Activated B cell treated with CpG ODN at 0.5 μM for 24 hours (primary cell): Measurements from ENCODE around the gene EYS. TPM values are rescaled to one million over a fixed set of nuclear protein-coding genes. Genes with fewer than 3 reads are reported as not detected.

Source experiments
- ATAC-seq: fragments of 200-7000 bp; cut with Tn5 transposase; one replicate; pipeline ENCODE4 v1.10.0; 2021; ENCODE audit warnings: low read depth, mild to moderate bottlenecking, moderate library complexity
- CTCF ChIA-PET: fragments of 350-600 bp; sonication (Branson Sonifier 250); formaldehyde crosslinking; loops from one replicate; lab custom pipeline; 2021; ENCODE audit warnings: antibody characterized with exemption; lab: Charles Lee
- POLR2A ChIA-PET: fragments of 350-600 bp; sonication (Branson Sonifier 250); formaldehyde crosslinking; loops from one replicate; lab custom pipeline; 2021; ENCODE audit warnings: antibody characterized with exemption; lab: Charles Lee
- DNase-seq: peaks from one replicate; pipeline ENCODE4 v3.0.0; 2022
- H3K27ac Mint-ChIP-seq: one replicate; pipeline ENCODE4 v1.8.0; 2020; ENCODE audit warnings: mixed read lengths
- H3K27me3 Mint-ChIP-seq: one replicate; pipeline ENCODE4 v1.8.0; 2021; ENCODE audit warnings: mixed read lengths
- H3K36me3 Mint-ChIP-seq: one replicate; pipeline ENCODE4 v1.8.0; 2021; ENCODE audit warnings: low read depth, mixed read lengths
- H3K4me1 Mint-ChIP-seq: one replicate; pipeline ENCODE4 v1.8.0; 2021; ENCODE audit warnings: mixed read lengths
- H3K4me3 Mint-ChIP-seq: one replicate; pipeline ENCODE4 v1.8.0; 2020; ENCODE audit warnings: mild to moderate bottlenecking, mixed read lengths
- H3K9me3 Mint-ChIP-seq: one replicate; pipeline ENCODE4 v1.8.0; 2020; ENCODE audit warnings: mixed read lengths
- CTCF ChIP-seq: fragments of 200-600 bp; IDR thresholded peaks from one replicate; pipeline ENCODE4 v1.8.0; 2022; ENCODE audit warnings: antibody characterized with exemption, mild to moderate bottlenecking
- intact Hi-C: fragments of 100-400 bp; cut with micrococcal nuclease; formaldehyde crosslinking; loops from one replicate; pipeline ENCODE4 v1.15.1; 2024
- total RNA-seq: library from RNA; stranded (reverse); gene quantifications from 2 replicates; pipeline ENCODE4 v1.2.3, GENCODE V29; 2022

The EYS gene
- total RNA-seq, 1 donor from 2014 or later, result not detected

DNA sequence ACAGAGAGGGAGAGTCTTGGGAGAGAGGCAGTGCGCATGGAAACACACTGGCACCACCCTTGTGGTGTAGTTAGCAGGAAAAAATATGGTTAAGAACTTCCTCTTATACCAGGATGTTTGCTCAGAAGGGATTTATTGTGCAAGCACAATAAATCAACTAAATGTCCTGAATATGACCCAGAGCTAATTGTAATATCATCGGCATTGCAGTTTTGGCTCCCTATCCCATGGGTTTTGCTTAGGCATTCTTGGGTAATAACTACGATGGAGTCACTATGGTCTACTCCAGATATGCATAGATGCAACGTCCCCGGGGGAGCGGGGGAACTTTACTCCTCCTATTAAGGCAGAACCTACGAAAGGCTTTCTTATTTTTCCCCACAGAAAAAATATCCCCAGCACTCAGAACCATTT, 751.6 kb downstream of the EYS start:
- no peaks in the 10 kb centered on the region for H3K27me3 Mint-ChIP-seq
- DNase-seq, result no peak
- H3K4me1 Mint-ChIP-seq, result no peaks in the 10 kb centered on the region
- intact Hi-C loops, result no loop called here
- ChIA-PET CTCF (no interaction called here), POLR2A (no interaction called here)
- peaks cover 6% of the 10 kb centered on the region for H3K9me3 Mint-ChIP-seq
- no peak for ATAC-seq
- H3K4me3 Mint-ChIP-seq, result no peak overlapping the region
- TF ChIP-seq CTCF, result no peak
- H3K27ac Mint-ChIP-seq, result no peak overlapping the region
- no peaks in the 10 kb centered on the region for H3K36me3 Mint-ChIP-seq

DNA sequence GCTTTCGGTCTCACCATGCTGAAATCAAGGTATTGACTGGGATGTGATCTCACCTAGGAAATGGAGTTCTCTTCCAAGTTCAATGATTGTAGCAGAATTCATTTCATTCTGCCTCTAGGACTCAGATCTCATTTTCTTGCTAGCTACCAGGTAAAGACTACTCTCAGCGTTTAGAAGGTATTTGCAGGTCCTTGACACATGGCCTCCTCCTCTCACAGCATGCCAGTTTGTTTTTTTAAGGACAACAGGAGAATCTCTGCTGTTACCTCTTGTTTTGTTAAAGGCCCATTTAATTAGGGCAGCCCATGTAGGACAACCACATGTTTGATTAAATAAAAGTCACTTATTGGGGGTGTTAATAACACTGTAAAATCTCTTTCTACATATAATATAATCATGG, 757.8 kb downstream of the EYS start:
- ATAC-seq (no peak), DNase-seq (no peak)
- Mint-ChIP-seq H3K4me3 (no peak overlapping the region), H3K4me1 (no peaks in the 10 kb centered on the region), H3K9me3 (no peaks in the 10 kb centered on the region), H3K27me3 (no peaks in the 10 kb centered on the region), H3K36me3 (no peaks in the 10 kb centered on the region), H3K27ac (no peak overlapping the region)
- ChIA-PET CTCF (no interaction called here), POLR2A (no interaction called here)
- intact Hi-C loops, result no loop called here
- TF ChIP-seq CTCF, result no peak

DNA sequence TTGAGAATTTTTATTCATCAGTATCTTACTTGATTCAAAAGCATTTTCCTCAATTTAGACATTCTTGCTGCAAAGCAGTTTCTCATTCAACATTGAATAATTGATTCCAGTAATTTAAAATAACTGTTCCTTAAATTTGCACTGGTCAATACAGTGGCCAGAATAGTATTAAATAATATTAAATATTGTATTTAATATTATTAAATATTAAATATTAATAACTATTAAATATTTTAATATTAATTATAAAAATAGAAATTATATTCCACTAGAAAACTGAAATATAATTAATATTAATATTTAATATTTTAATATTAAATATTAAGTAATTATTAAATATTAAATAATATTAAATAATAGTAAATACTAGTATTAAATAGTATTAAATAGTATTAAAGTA, 758.8 kb downstream of the EYS start:
- intact Hi-C loops, result no loop called here
- CTCF ChIA-PET, result no interaction called here

GRCh38 chr6:64945450-64945849, 761.6 kb downstream of the EYS start:
- ATAC-seq (no peak), DNase-seq (no peak)
- H3K27me3 Mint-ChIP-seq, result no peaks in the 10 kb centered on the region
- ChIA-PET POLR2A (no interaction called here), CTCF (no interaction called here)
- H3K4me3 Mint-ChIP-seq, result no peak overlapping the region
- H3K4me1 Mint-ChIP-seq, result no peaks in the 10 kb centered on the region
- no peak for TF ChIP-seq CTCF
- no peak overlapping the region for H3K27ac Mint-ChIP-seq
- peaks cover 13% of the 10 kb centered on the region for H3K9me3 Mint-ChIP-seq
- no peaks in the 10 kb centered on the region for H3K36me3 Mint-ChIP-seq
- intact Hi-C loops, result no loop called here

More for the DNA sequence above, 758.8 kb downstream of the EYS start:
- ATAC-seq (no peak), DNase-seq (no peak)
- TF ChIP-seq CTCF, result no peak
- POLR2A ChIA-PET, result no interaction called here
- Mint-ChIP-seq H3K4me3 (no peak overlapping the region), H3K9me3 (peaks cover 6% of the 10 kb centered on the region), H3K36me3 (no peaks in the 10 kb centered on the region), H3K27me3 (no peaks in the 10 kb centered on the region), H3K4me1 (no peaks in the 10 kb centered on the region), H3K27ac (no peak overlapping the region)

DNA sequence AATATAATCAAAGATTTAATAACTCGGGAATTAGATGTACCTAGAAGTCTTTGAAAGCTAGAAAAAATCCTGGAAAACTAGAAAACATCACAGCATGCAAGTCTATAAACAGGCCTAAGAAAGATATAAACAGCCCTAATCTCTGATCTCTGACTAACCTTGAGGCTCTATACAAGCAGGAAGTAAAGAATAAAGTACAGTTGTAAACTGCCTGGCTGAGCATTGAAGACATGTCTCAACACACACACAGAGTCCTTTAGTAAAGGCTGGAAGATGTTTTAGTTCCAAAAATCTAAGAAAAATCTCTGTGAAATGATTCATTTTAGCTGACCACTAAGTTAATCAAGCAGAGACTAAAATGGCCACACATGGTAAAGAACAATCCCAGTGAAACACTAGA, 774.5 kb downstream of the EYS start:
- ChIA-PET POLR2A (no interaction called here), CTCF (no interaction called here)
- Mint-ChIP-seq H3K9me3 (peaks cover 1% of the 10 kb centered on the region), H3K36me3 (no peaks in the 10 kb centered on the region), H3K27me3 (no peaks in the 10 kb centered on the region), H3K4me1 (no peaks in the 10 kb centered on the region), H3K27ac (no peak overlapping the region), H3K4me3 (no peak overlapping the region)
- DNase-seq (no peak), ATAC-seq (no peak)
- TF ChIP-seq CTCF, result no peak
- intact Hi-C loops, result no loop called here
